KOPT-K1 (cell line): ENCODE measurements around the gene CDC14A.
"Not testable (repeated sequence)": the region's sequence is repeated elsewhere in the genome, so short reads cannot be mapped to it uniquely, and the experiment has no call there.

Experiments
- H3K27ac ChIP-seq: fragments of 200-600 bp; sonication (generic); 2 replicates; pipeline ENCODE4 v1.5.1; 2016; ENCODE audit warnings: antibody characterized with exemption, mild to moderate bottlenecking, low read depth, low read length; ENCODE audit not compliant: poor library complexity, severe bottlenecking
- H3K36me3 ChIP-seq: fragments of 200-600 bp; sonication (generic); 2 replicates; pipeline ENCODE4 v1.5.1; 2017; ENCODE audit warnings: antibody characterized with exemption, mild to moderate bottlenecking, low read length, moderate library complexity; ENCODE audit not compliant: insufficient read depth
- H3K9me3 ChIP-seq: fragments of 200-600 bp; sonication (generic); 2 replicates; pipeline ENCODE4 v1.5.1; 2017; ENCODE audit warnings: antibody characterized with exemption, low read length, mild to moderate bottlenecking; ENCODE audit not compliant: insufficient read depth, poor library complexity, severe bottlenecking

Gene CDC14A

DNA sequence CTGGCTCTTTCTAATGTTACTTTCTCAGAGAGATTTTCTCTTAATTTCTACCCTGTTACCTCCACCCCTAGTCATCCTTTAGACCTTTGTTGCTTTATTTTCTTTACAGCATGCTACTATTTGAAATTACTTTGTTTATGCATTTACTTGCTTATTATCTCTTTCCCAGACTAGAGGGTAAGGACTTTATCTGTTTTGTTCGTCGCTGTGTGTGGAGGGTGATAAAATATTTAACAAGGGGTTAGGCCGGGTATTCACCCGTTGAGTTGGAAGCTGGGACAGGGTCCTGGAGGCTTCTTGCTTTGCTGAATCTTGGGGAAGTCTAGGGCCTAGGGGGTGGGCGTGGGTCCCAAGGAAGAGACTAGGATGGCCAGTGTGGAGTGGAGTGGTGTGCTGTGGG lies 43.6 kb downstream of the CDC14A start:
- H3K36me3 ChIP-seq = peaks cover 13% of the 10 kb centered on the region; the same call in 1 of the 2 replicates
- H3K27ac ChIP-seq = peak overlapping the region; percentile 45
- H3K9me3 ChIP-seq = no peaks in the 10 kb centered on the region

DNA sequence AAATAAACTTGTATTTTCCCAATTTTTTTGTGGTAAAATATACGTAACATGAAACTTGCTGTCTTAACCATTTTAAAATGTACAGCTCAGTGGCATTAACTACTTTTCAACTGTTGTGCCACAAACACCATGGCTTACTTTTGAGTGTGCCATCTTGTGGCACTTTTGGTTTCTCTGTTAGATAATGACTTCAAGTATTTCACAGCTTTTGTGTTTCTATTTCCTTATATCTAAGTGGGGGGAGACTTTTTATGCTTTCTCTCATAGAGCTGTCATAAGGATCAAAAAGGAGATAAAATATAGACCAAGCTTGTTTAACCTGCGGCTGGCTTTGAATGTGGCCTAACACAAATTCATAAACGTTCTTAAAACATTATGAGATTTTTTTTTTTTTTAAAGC lies 44.3 kb downstream of the CDC14A start:
- H3K27ac ChIP-seq = peak overlapping the region; percentile 45
- no peaks in the 10 kb centered on the region for H3K9me3 ChIP-seq
- peaks cover 6% of the 10 kb centered on the region; the same call in 1 of the 2 replicates for H3K36me3 ChIP-seq

- Histone ChIP-seq H3K36me3 (no peaks in the 10 kb centered on the region; the same call in 1 of the 2 replicates), H3K27ac (peak overlapping the region; percentile 45), H3K9me3 (no peaks in the 10 kb centered on the region)
Measured at GRCh38 chr1:100397681-100398080, 45.4 kb downstream of the CDC14A start.

- Histone ChIP-seq H3K27ac (no peak overlapping the region), H3K9me3 (no peaks in the 10 kb centered on the region), H3K36me3 (no peaks in the 10 kb centered on the region; the same call in 1 of the 2 replicates)
Measured at GRCh38 chr1:100398648-100399047, 46.3 kb downstream of the CDC14A start.

DNA sequence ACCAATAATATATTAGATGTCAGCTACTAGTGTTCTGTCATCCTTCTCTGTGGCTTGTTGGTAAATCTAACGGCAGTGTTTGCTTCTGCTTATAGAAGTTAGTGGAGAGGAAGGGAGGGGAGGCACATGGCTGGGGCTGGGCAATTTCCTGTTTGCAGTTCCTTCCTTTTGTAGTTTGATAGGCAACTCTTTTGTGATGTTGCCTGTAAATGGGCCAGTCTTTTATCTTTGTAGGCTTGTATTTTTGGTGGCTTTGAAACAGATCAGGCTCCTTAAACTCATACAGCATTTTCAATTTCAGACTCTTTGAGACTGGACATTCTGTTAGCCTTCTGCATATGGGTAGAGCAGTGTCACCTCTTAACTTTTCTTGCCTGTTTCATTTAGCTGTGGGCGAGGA lies 48.1 kb downstream of the CDC14A start:
- no peaks in the 10 kb centered on the region; the same call in 1 of the 2 replicates for H3K36me3 ChIP-seq
- H3K9me3 ChIP-seq = no peaks in the 10 kb centered on the region
- H3K27ac ChIP-seq = peak overlapping the region; percentile 79

- H3K36me3 ChIP-seq = no peaks in the 10 kb centered on the region; the same call in 1 of the 2 replicates
- H3K27ac ChIP-seq = no peak overlapping the region
- H3K9me3 ChIP-seq = peaks cover 7% of the 10 kb centered on the region
Measured at GRCh38 chr1:100404821-100405220, 52.5 kb downstream of the CDC14A start.

DNA sequence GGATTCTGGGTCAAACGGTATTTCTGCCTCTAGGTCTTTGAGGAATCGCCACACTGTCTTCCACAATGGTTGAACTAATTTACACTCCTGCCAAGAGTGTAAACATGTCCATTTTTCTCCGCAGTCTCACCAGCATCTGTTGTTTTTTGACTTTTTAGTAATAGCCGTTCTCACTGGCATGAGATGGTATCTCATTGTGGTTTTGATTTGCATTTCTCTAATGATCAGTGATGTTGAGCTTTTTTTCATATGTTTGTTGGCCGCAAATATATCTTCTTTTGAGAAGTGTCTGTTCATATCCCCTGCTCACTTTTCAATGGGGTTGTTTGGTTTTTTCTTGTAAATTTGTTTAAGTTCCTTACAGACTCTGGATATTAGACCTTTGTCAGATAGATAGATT lies 53.6 kb downstream of the CDC14A start:
- H3K9me3 ChIP-seq, H3K36me3 ChIP-seq, H3K27ac ChIP-seq: not testable (repeated sequence)

DNA sequence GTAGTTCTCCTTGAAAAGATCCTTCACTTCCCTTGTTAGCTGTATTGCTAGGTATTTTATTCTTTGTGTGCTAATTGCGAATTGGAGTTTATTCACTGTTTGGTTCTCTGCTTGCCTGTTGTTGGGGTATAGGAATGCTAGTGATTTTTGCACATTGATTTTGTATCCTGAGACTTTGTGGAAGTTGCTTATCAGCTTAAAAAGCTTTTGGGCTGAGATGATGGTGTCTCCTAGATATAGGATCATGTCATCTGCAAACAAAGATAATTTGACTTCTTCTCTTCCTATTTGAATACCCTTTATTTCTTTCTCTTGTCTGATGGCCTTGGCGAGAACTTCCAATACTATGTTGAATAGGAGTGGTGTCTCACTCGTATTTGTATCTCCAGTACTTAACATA lies 55.1 kb downstream of the CDC14A start:
- not testable (repeated sequence) for H3K27ac ChIP-seq, H3K36me3 ChIP-seq, H3K9me3 ChIP-seq

DNA sequence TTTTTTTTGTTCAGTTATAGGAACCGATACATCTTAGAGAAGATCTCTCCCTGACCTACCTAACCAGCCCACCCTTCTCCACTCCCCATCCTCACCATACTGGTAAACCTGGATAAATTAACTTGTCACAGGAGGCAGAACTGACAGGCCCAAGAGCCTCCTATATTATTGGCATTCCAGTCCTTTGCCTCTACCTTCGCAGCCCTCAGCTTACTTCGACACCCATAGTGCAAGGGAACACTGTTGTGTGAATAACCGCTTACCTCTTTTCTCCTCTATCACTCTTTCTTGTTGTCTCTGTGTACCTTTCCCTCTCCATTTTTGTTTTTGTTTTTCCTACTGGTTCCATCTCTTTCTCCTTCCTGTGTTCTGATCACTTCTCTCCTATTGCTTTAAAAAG lies 58.7 kb downstream of the CDC14A start:
- H3K36me3 ChIP-seq = no peaks in the 10 kb centered on the region
- peaks cover 7% of the 10 kb centered on the region for H3K9me3 ChIP-seq
- H3K27ac ChIP-seq = no peak overlapping the region

GRCh38 chr1:100411574-100411973 lies 59.3 kb downstream of the CDC14A start:
- Histone ChIP-seq H3K27ac (no peak overlapping the region), H3K36me3 (no peaks in the 10 kb centered on the region), H3K9me3 (peaks cover 7% of the 10 kb centered on the region)

- Histone ChIP-seq H3K27ac (no peak overlapping the region), H3K36me3 (no peaks in the 10 kb centered on the region)
Measured at GRCh38 chr1:100413035-100413434, 60.7 kb downstream of the CDC14A start.

GRCh38 chr1:100414693-100415497 lies 62.6 kb downstream of the CDC14A start:
- H3K36me3 ChIP-seq = no peaks in the 10 kb centered on the region
- no peak overlapping the region for H3K27ac ChIP-seq
- H3K9me3 ChIP-seq = no peaks in the 10 kb centered on the region

More at GRCh38 chr1:100413035-100413434, 60.7 kb downstream of the CDC14A start:
- peaks cover 7% of the 10 kb centered on the region for H3K9me3 ChIP-seq

DNA sequence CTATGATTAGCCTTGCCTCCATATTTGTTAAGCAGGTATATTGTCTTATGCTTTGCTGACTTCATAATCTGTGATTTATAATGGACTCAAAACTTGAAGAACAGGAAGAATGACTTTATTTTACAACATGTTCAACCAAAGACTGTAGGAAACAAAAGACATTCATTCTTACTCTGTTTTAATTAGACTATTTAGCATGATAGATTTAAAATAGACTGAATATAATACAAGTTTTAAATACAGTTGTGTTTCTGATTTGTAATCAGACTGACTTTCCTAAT lies 63.1 kb downstream of the CDC14A start:
- Histone ChIP-seq H3K36me3 (no peaks in the 10 kb centered on the region), H3K9me3 (no peaks in the 10 kb centered on the region), H3K27ac (no peak overlapping the region)

DNA sequence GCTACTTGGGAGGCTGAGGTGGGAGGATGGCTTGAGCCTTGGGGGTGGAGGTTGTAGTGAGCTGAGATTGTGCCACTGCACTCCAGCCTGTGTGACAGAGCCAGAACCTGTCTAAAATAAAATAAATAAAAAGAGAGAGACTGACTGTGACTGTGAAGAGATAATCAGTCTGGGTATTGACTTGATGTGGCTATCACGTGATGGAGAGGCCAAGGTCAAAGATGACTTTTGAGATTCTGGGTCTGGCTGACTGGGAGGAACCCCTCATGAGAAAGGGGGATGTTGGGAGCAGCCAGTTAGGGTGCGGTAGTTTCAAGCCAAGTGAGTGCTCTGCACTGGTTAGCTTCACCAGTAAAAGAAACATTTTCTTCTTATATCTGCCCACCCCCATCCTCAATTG lies 66.8 kb downstream of the CDC14A start:
- Histone ChIP-seq H3K36me3 (no peaks in the 10 kb centered on the region), H3K27ac (no peak overlapping the region)

GRCh38 chr1:100422065-100422464 lies 69.8 kb downstream of the CDC14A start:
- no peaks in the 10 kb centered on the region for H3K9me3 ChIP-seq
- no peak overlapping the region for H3K27ac ChIP-seq
- no peaks in the 10 kb centered on the region for H3K36me3 ChIP-seq

More for the DNA sequence above, 66.8 kb downstream of the CDC14A start:
- no peaks in the 10 kb centered on the region for H3K9me3 ChIP-seq

DNA sequence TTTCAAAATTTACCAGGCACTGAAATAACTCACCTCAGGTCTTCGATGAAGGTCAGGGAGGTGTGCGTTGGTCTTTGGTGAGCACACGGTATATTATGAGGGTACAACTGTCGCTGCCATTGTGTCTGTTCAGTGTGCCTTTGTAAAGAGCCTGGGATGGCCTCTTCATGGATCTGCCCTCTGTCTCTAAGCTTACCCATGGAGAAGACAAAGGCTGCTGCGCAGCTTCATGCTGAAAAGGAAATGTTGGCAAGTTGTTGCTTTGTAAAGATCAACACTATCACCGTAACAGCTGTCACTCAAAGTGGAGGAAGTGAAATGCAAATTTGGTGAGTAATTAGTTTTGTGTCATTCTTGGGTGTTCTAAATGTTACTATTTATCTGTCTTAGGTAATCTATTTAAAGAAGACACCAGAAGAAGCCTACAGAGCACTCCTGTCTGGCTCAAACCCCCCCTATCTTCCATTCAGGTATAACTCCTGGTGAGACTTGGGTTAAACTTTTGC lies 71.6 kb downstream of the CDC14A start:
- no peaks in the 10 kb centered on the region for H3K9me3 ChIP-seq
- H3K27ac ChIP-seq = no peak overlapping the region
- H3K36me3 ChIP-seq = no peaks in the 10 kb centered on the region
